Loucy (cell line): ENCODE data around the gene ENPP1.

Experiments
- CTCF ChIP-seq: fragments of 200-600 bp; sonication (generic); conservative IDR thresholded peaks from 2 replicates; pipeline ENCODE4 v1.5.1; 2014; ENCODE audit warnings: mild to moderate bottlenecking, antibody characterized with exemption, low read length
- EZH2phosphoT487 ChIP-seq: fragments of 200-600 bp; IDR thresholded peaks from 2 replicates; pipeline ENCODE4 v1.6.1; 2018; ENCODE audit warnings: antibody characterized with exemption, mild to moderate bottlenecking, moderate library complexity, borderline replicate concordance

- TF ChIP-seq CTCF, result no peak
- TF ChIP-seq EZH2phosphoT487, result no peak
These were observed 44.8 kb upstream of the ENPP1 start for GRCh38 chr6:131762984-131763383.
